GM23248 (cell line): ENCODE measurements around the gene ALDOA.

Experiments used
- EZH2 ChIP-seq: fragments of 200-600 bp; sonication (generic); IDR thresholded peaks from 2 replicates; pipeline ENCODE4 v1.6.1; 2018; ENCODE audit warnings: antibody characterized with exemption, mild to moderate bottlenecking; ENCODE audit not compliant: insufficient read depth, poor library complexity, severe bottlenecking
- EZH2phosphoT487 ChIP-seq: fragments of 200-600 bp; sonication (generic); IDR thresholded peaks from 2 replicates; pipeline ENCODE4 v1.6.1; 2018; ENCODE audit warnings: antibody characterized with exemption, moderate library complexity, mild to moderate bottlenecking, low read depth; ENCODE audit not compliant: insufficient read depth

- TF ChIP-seq EZH2 (no peak), EZH2phosphoT487 (no peak)
Observed at GRCh38 chr16:30030841-30031413, 34.6 kb upstream of the ALDOA start, which contains the start of gene TLCD3B.
